NCI-H460 (cell line): ENCODE results near the gene ZNF318. TPM values are rescaled to one million over a fixed set of nuclear protein-coding genes. Genes with fewer than 3 reads are reported as not detected.
A peak's percentile ranks its signal among the peaks of the same experiment; 100 is the strongest.
"Not testable (repeated sequence)": the region's sequence is repeated elsewhere in the genome, so short reads cannot be mapped to it uniquely, and the experiment has no call there.

Experiments
- DNase-seq: peaks from one replicate; pipeline ENCODE4 v3.0.0-alpha.2; 2016; ENCODE audit warnings: low read depth; ENCODE audit errors: extremely low read depth
- total RNA-seq: library from RNA; depleted of rRNA; stranded (reverse); fragments of >200 nt; shearing (Covaris generic); gene quantifications from 2 replicates; pipeline ENCODE4 v1.2.3, GENCODE V29; 2014

Gene ZNF318
- total RNA-seq, 1 experiment from 2014 or later = 6.6 TPM

DNA sequence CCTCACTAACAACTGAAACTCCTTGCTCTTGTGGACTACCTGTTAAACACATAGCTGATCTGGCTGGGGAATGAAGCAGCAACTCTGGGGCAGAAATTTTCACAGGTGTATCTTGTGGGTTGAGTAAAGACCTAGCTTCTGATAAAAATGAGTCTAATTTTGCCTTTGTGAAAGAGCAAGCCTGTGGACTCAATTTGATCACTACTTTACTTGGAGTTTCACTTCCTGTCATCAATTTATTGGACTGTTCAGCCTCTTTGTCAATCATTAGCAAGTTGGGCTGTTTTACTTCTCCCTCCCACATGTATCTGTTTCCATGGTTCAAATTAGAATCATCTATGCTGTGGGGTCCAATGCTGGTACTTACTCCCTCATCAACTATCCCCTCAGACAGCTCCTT is 31.2 kb downstream of the ZNF318 start:
- DNase-seq = no peak

DNA sequence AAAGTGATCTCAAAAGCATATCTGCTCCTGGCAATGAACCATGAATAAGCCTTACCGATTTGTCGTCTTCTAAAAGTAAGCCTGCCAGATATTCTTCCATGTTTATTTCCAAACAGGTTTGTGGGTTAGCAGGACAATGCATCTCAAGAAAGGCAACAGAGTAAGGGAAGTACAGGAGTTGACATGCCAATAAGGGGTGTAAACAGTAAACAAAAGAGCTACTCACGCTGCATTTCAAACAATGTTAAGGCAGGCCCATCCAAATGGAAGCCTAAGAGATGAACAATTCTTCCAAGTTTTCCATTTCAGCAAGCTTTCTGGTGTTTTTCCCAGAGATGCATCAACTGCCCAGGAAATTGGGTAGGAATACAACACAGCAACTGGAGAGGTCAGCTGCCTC is 33.1 kb downstream of the ZNF318 start:
- DNase-seq = no peak

- DNase-seq = no peak
Observed at GRCh38 chr6:43335469-43335868, 34.0 kb downstream of the ZNF318 start.

DNA sequence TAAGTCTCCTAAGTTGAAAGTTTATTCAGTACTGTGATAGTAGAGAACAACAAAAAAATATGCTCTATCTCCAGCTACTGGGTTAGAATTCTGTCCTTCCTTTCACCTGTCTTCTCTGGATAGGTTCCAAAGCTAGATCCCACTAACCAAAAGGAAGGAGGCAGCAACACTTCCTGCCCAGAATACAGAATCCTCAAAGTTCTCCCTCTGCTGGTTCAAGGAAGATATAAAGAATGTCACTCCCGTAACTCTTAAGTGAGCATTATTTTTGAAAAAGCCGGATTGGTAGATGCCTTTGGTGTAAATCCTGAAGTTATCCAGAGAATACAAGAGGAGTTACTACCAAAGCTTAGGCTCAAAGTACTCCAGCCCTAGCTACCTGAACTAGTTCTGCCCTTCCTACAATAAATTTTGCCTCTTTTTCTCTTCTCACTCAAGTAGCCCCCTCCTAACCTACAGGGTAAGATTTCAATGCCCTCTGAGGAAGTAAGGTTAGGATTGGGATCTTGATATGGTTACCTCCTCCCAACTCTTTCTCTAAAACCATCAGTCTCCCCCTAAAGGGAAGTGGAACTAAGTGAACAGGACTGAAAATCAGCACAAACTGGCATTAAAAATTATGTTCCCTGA is 34.9 kb downstream of the ZNF318 start:
- peak; percentile 45 for DNase-seq

- DNase-seq = no peak
Observed at GRCh38 chr6:43331891-43332290, 37.6 kb downstream of the ZNF318 start.

DNA sequence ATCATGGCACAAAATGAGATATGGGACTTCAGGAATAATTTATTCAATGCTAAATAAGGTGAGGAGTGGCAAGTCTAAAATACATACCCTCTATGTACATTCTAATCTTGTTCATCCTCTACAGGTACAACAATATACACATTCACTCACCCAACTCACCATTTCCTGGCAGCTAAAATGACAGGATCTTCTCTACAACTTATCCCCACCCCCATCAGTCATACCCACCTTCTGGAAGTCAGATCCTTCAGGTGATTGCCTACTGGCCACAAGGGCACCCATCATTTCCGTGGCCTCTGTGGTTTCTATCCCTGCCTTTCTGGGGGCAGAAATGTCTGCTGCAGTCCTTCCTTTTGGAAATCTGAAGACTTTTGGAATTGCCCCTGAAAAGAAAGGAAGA is 38.0 kb downstream of the ZNF318 start:
- DNase-seq = no peak

- DNase-seq = no peak
Observed at GRCh38 chr6:43328528-43328927, 40.9 kb downstream of the ZNF318 start.

GRCh38 chr6:43325876-43326275 is 43.6 kb downstream of the ZNF318 start:
- no peak for DNase-seq

DNA sequence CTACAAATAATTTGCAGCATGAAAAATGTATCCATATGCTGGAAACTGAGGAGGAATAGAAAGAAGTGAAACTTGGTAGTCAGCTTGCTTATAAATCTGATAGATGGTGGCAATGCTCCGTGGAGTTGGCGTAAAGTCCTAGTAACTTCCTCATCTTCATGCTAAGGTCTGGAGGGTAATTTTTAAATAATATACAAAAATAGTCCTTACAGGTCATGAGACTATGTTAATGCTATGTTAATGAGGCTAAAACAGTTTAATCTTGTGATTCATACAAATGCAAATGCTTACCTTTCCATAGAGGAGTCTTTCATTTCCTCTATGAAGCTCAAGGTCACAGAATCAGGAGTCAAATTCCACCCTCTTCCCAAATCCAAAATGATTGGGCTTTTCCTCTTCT is 51.4 kb downstream of the ZNF318 start:
- no peak for DNase-seq

DNA sequence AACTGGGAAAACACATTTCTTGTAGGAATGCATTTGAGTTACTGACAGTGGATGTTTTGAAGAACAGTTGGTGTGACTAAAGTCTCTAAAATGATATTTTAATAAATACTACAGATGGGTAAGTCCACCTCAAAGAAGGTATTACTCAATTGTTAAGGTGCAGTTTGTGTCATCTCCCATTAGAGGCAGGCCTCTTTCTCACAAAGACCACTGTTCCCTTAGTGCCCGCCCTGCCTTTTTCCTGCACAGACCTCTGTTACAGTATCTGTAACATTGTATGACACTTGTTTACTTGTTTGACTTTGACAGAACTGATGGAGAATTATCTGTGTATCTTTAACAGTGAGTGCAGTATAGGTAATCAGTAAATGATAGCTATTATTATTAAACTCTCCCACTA is 55.6 kb downstream of the ZNF318 start:
- DNase-seq = no peak

GRCh38 chr6:43311666-43312065 is 57.8 kb downstream of the ZNF318 start:
- no peak for DNase-seq

DNA sequence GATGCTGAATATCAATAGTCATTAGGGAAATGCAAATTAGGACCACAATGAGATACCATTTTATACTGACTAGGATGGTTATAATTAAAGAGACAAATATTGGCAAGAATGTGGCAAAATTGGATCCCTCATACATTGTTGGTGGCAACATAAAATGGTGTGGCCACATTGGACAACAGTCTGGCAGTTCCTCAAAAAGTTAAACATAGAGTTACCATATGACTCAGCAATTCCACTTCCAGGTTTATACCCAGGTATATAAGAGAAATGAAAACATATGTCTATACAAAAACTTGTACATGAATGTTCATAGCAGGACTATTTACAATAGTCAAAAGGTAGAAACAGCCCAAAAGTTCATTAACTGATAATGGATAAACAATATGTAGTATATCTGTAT is 58.8 kb downstream of the ZNF318 start:
- no peak for DNase-seq

DNA sequence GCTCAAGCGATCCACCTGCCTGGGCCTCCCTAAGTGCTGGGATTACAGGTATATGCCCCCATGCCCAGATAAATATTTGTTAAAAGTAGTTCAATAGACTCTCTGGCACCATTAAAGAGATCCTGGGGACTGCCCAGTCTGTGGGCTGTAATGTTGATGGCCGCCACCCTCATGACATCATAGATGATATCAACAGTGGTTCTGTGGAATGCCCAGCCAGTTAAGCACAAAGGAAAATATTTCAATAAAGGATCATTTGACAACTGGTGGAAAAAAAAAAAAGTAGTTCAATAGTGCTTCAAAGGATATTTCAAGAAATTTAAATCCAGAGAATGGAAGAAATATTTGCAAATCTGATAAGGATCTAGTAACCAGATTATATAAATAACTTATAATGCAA is 59.3 kb downstream of the ZNF318 start:
- no peak for DNase-seq

- DNase-seq = no peak
Observed at GRCh38 chr6:43308990-43309477, 60.4 kb downstream of the ZNF318 start.

DNA sequence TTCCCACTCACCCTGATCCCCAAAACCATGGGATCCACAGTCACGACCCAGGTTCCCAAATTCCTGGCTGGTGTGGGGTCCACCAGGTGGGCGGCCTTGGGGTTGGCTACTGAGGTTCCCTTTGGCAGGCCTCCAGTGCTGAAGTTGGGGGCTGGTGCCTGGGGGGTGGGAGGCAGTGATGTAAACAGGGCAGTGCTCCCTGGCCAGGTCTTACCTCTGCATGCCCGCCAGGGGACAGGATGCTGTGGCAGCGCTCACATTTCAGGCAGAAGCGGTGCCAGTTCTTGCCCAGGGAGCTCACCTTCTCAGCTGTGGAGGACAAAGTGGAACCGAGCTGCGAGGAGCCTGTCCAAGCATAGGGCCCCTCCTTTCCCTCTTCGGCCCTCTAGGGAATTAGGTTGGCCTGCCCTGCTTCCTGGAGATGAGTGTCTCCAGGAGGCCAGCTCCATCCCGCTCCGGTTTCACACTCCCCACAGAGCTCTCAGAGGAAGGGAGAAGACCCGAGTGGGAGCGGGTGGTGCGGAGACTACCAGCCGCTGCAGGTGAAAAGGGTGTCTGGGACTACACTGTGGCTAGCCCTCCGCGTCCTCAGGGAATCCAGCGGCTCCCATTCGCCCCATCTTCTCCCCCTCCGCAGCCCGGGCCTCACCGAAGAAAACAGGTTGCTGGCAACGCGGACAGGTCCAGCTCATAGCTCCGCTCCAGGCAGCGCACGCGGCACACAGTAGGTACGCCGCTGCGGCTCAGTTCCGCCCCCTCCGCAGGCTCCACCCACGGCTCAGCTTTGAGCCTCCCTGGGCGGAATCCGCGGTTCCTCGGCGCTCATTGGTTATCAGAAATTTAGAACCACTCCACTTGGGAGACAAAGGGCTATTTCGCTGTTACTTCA is 61.1 kb downstream of the ZNF318 start, which contains the start of gene CRIP3:
Gene CRIP3 (minus strand): TSS at position 726 of the 889 bp plus-strand sequence. CDS start 34 bp downstream, at position 692.
- DNase-seq = no peak

- DNase-seq = no peak
Observed at GRCh38 chr6:43307451-43308100, 61.9 kb downstream of the ZNF318 start.

DNA sequence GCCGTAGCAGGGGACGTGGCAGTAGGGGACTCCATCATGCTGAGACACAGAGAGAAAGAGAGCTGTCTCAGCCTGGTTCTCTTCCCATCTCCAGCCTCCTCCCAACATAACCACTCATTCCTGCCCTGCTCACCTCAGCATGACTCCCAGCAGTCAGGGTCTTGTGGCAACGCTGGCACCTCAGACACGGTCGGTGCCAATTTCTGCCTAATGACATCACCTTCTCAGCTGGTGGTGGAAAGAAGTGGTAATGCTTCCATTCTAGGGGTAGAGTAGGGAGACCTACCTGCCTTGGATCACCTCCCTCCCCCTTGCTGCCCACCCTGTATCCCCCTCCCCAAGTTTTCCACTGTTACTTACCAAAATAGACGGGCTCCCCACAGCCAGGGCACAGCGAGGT is 63.4 kb downstream of the ZNF318 start:
- no peak for DNase-seq

DNA sequence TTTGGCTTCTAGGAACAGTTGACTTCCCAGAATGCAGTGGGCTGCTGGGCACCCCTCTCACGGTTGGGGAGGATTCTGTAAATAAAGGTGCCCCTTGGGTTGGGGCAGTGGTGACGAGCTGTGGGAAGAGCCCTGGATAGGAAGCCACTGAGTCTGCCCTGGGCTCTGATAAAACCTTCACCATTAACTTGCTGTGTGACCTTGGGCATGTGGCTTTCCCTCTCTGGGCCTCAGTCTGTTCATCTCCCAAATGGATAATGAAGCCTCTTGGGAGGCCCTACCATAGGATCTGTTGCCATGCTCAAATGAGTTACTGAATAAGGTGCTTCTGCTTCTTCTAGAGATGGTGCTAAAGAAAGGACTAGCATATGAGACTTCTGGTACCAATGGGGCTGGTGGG is 64.6 kb downstream of the ZNF318 start:
- DNase-seq = no peak

DNA sequence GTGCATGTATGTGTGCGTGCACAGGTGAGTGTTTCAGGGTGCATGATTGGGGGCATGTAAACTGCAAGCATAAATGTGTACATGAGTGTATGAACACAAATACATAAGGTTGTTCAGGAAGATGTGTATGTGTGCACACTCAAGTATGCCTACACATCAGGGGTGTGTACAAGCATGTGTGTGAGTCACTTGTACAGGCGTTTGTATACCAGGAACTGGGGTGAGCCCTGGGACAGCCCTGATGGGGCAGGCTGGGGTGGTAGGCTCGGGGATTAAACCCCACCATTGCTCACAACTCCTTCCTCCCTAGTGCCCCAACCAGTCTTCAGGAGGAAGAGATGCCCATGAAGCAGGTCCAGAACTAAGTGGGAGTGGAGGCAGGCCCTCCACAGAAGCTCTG is 65.1 kb downstream of the ZNF318 start:
- no peak for DNase-seq

- no peak for DNase-seq
Observed at GRCh38 chr6:43303751-43304331, 65.6 kb downstream of the ZNF318 start.

GRCh38 chr6:43303006-43303405 is 66.4 kb downstream of the ZNF318 start:
- not testable (repeated sequence) for DNase-seq
